ENCODE data around the gene SIL1. TPM values are rescaled to one million over a fixed set of nuclear protein-coding genes. Genes with fewer than 3 reads are reported as not detected.

The SIL1 gene
- total and polyA plus RNA-seq, 2 of the 8 experiments (the other 6 are each of a cell fraction or from before 2014, with no cell fraction given): 8.3 to 12.8 TPM

DNA sequence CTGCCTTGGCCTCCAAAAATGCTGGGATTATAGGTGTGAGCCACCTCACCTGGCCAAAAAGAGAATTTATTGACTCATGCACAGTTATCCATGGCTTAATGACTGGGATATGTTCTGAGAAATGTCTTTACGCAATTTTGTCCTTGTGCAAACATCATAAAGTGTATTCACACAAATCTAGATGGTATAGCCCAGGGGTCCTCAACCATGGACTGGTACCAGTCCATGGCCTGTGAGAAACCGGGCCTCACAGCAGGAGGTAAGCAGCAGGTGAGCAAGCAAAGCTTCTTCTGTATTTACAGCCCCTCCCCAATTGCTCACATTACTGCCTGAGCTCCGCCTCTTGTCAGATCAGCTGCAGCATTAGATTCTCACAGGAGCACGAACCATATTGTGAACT, 12.4 kb upstream of the SIL1 start (continued):
- TF ChIP-seq SIN3A (conservative IDR thresholded peaks at IDR 0.05 in 1 of 2, IDR thresholded peaks at IDR 0.05 in 1 of 2; ENCODE audit: low read depth in 1 of 2, low read length in 2 of 2) (no peak), SIRT6 (IDR thresholded peaks at IDR 0.05; ENCODE audit: low read length) (no peak), SRF (IDR thresholded peaks at IDR 0.05; ENCODE audit: low read depth, low read length) (no peak), FOSL1 (IDR thresholded peaks at IDR 0.05; ENCODE audit: insufficient read depth, low read depth, low read length) (no peak), RNF2 (IDR thresholded peaks at IDR 0.05; ENCODE audit: borderline replicate concordance, low read depth, low read length, missing control alignments, poor library complexity, severe bottlenecking) (no peak)
